MM.1S (cell line): Measurements from ENCODE around the gene SDK1.

Experiments
- DNase-seq: peaks from one replicate; pipeline ENCODE4 v3.0.0-alpha.2; 2015
- H2AFZ ChIP-seq: fragments of 300-600 bp; sonication (generic); 2 replicates; pipeline ENCODE4 v1.6.0; 2016; ENCODE audit warnings: antibody characterized with exemption, low read length
- H3F3A ChIP-seq: fragments of 300-600 bp; sonication (generic); 2 replicates; pipeline ENCODE4 v1.6.1; 2016; ENCODE audit warnings: mild to moderate bottlenecking, antibody characterized with exemption, low read length, moderate library complexity, mixed read lengths; ENCODE audit not compliant: insufficient read depth
- H3K27ac ChIP-seq: fragments of 300-600 bp; sonication (generic); 2 replicates; pipeline ENCODE4 v1.5.1; 2016; ENCODE audit warnings: mild to moderate bottlenecking, low read length
- H3K27me3 ChIP-seq: fragments of 300-600 bp; sonication (generic); replicated peaks from 2 replicates; pipeline ENCODE4 v1.6.0; 2016; ENCODE audit warnings: low read length; ENCODE audit not compliant: insufficient read depth
- H3K36me3 ChIP-seq: fragments of 300-600 bp; sonication (generic); replicated peaks from 2 replicates; pipeline ENCODE4 v1.6.1; 2016; ENCODE audit warnings: mild to moderate bottlenecking, low read length, mixed read lengths; ENCODE audit not compliant: insufficient read depth
- H3K4me1 ChIP-seq: fragments of 300-600 bp; sonication (generic); 2 replicates; pipeline ENCODE4 v1.6.1; 2016; ENCODE audit warnings: low read length, mixed read lengths
- H3K4me2 ChIP-seq: fragments of 300-600 bp; sonication (generic); 2 replicates; pipeline ENCODE4 v1.6.0; 2016; ENCODE audit warnings: low read depth, low read length
- H3K4me3 ChIP-seq: fragments of 300-600 bp; sonication (generic); 2 replicates; pipeline ENCODE4 v1.5.1; 2016; ENCODE audit warnings: low read length, mixed read lengths
- H3K79me2 ChIP-seq: fragments of 300-600 bp; sonication (generic); 2 replicates; pipeline ENCODE4 v1.6.1; 2016; ENCODE audit warnings: mixed run types, low read length, mixed read lengths
- H3K9ac ChIP-seq: fragments of 300-600 bp; sonication (generic); 2 replicates; pipeline ENCODE4 v1.6.1; 2016; ENCODE audit warnings: low read length, mixed read lengths
- H3K9me2 ChIP-seq: fragments of 300-600 bp; sonication (generic); replicated peaks from 2 replicates; pipeline ENCODE4 v1.6.1; 2016; ENCODE audit warnings: mild to moderate bottlenecking, low read length, mixed read lengths; ENCODE audit not compliant: insufficient read depth
- H3K9me3 ChIP-seq: fragments of 300-600 bp; sonication (generic); replicated peaks from 2 replicates; pipeline ENCODE4 v1.6.1; 2016; ENCODE audit warnings: mild to moderate bottlenecking, low read length, mixed read lengths; ENCODE audit not compliant: insufficient read depth
- H4K20me1 ChIP-seq: fragments of 300-600 bp; sonication (generic); 2 replicates; pipeline ENCODE4 v1.6.1; 2016; ENCODE audit warnings: mild to moderate bottlenecking, low read length, moderate library complexity, mixed read lengths; ENCODE audit not compliant: insufficient read depth
- CTCF ChIP-seq: fragments of 300-600 bp; sonication (generic); IDR thresholded peaks from 2 replicates; pipeline ENCODE4 v1.5.1; 2016; ENCODE audit warnings: antibody characterized with exemption, low read length, mixed read lengths
- EZH2 ChIP-seq: fragments of 300-600 bp; sonication (generic); optimal IDR thresholded peaks from 2 replicates; pipeline ENCODE3; 2017; ENCODE audit warnings: low read depth, mild to moderate bottlenecking, antibody characterized with exemption, low read length, mixed read lengths
- EZH2phosphoT487 ChIP-seq: fragments of 300-600 bp; sonication (generic); IDR thresholded peaks from 2 replicates; pipeline ENCODE4 v1.6.1; 2018; ENCODE audit warnings: antibody characterized with exemption, low read length

SDK1 gene

GRCh38 chr7:3527496-3528124 lies 226.6 kb downstream of the SDK1 start:
- Histone ChIP-seq H3K9me2 (no peaks in the 10 kb centered on the region), H3K9ac (no peak overlapping the region), H3K9me3 (no peaks in the 10 kb centered on the region), H3K4me3 (no peak overlapping the region), H3K79me2 (no peaks in the 10 kb centered on the region), H3K27me3 (no peaks in the 10 kb centered on the region), H3K36me3 (no peaks in the 10 kb centered on the region), H4K20me1 (no peaks in the 10 kb centered on the region), H3K27ac (no peak overlapping the region), H3K4me1 (no peaks in the 10 kb centered on the region), H2AFZ (no peak overlapping the region), H3K4me2 (no peak overlapping the region), H3F3A (no peaks in the 10 kb centered on the region)
- TF ChIP-seq EZH2 = no peak
- no peak for TF ChIP-seq EZH2phosphoT487
- no peak for TF ChIP-seq CTCF
- DNase-seq = no peak

- DNase-seq = no peak
- H3K4me1 ChIP-seq = no peaks in the 10 kb centered on the region
Measured at GRCh38 chr7:3533040-3533439, 232.0 kb downstream of the SDK1 start.

GRCh38 chr7:3537210-3537875 lies 236.3 kb downstream of the SDK1 start:
- Histone ChIP-seq H3K4me3 (no peak overlapping the region), H3K9me3 (no peaks in the 10 kb centered on the region), H3F3A (no peaks in the 10 kb centered on the region), H4K20me1 (no peaks in the 10 kb centered on the region), H3K27ac (no peak overlapping the region), H3K9ac (no peak overlapping the region), H2AFZ (no peak overlapping the region), H3K79me2 (no peaks in the 10 kb centered on the region), H3K9me2 (no peaks in the 10 kb centered on the region), H3K4me2 (no peak overlapping the region), H3K27me3 (no peaks in the 10 kb centered on the region), H3K36me3 (no peaks in the 10 kb centered on the region), H3K4me1 (no peaks in the 10 kb centered on the region)
- DNase-seq = no peak
- no peak for TF ChIP-seq CTCF
- no peak for TF ChIP-seq EZH2phosphoT487
- TF ChIP-seq EZH2 = no peak

More at GRCh38 chr7:3533040-3533439, 232.0 kb downstream of the SDK1 start:
- H3K36me3 ChIP-seq = no peaks in the 10 kb centered on the region
- no peak overlapping the region for H3K4me3 ChIP-seq
- no peaks in the 10 kb centered on the region for H4K20me1 ChIP-seq
- no peaks in the 10 kb centered on the region for H3K79me2 ChIP-seq
- TF ChIP-seq EZH2phosphoT487 (no peak), CTCF (no peak), EZH2 (no peak)
- no peak overlapping the region for H2AFZ ChIP-seq
- no peak overlapping the region for H3K9ac ChIP-seq
- H3K27ac ChIP-seq = no peak overlapping the region
- H3K9me3 ChIP-seq = no peaks in the 10 kb centered on the region
- no peaks in the 10 kb centered on the region for H3K9me2 ChIP-seq
- H3K27me3 ChIP-seq = no peaks in the 10 kb centered on the region
- H3F3A ChIP-seq = no peaks in the 10 kb centered on the region
- no peak overlapping the region for H3K4me2 ChIP-seq
